Kidney (tissue), 14 donors: ENCODE results near the gene KIF19. TPM values are rescaled to one million over a fixed set of nuclear protein-coding genes. Genes with fewer than 3 reads are reported as not detected.

Experiments
- DNase-seq, 5 donors: peaks; one replicate each; pipeline ENCODE4 v3.0.0-alpha.2; 2013 to 2020
- FAIRE-seq: peaks from 2 replicates; lab custom pipeline; 2012; peaks lifted over from hg19 to GRCh38; lab: Jason Lieb, UNC
- H3K27ac ChIP-seq, 2 donors: one replicate each; pipeline ENCODE4 v1.7.0; 2013; ENCODE audit warnings: low read depth in 2 of 2, low read length in 2 of 2, inconsistent platforms in 1 of 2
- H3K27me3 ChIP-seq: one replicate; pipeline ENCODE4 v1.7.1; 2013; ENCODE audit warnings: low read length, inconsistent platforms; ENCODE audit not compliant: control insufficient read depth, insufficient read depth
- H3K36me3 ChIP-seq, 3 donors: one replicate each; pipeline versions ENCODE4 v1.7.0 to v1.7.1; 2013; ENCODE audit warnings: low read length in 3 of 3, control low read depth in 1 of 3, inconsistent platforms in 1 of 3; ENCODE audit not compliant: insufficient read depth in 3 of 3, control insufficient read depth in 2 of 3
- H3K4me1 ChIP-seq, 3 donors: one replicate each; pipeline versions ENCODE4 v1.7.0 to v1.7.1; 2013; ENCODE audit warnings: low read length in 3 of 3, inconsistent platforms in 1 of 3, low read depth in 1 of 3; ENCODE audit not compliant: control insufficient read depth in 2 of 3, insufficient read depth in 2 of 3
- H3K4me3 ChIP-seq, 3 donors: one replicate each; pipeline versions ENCODE4 v1.7.0 to v1.8.1; 2013; ENCODE audit warnings: low read length in 3 of 3, control low read depth in 1 of 3, inconsistent platforms in 1 of 3
- H3K9ac ChIP-seq, 3 donors: one replicate each; pipeline versions ENCODE4 v1.7.0 to v1.7.1; 2013; ENCODE audit warnings: low read length in 3 of 3, control low read depth in 1 of 3, inconsistent platforms in 1 of 3
- H3K9me3 ChIP-seq, 3 donors: one replicate each; pipeline versions ENCODE4 v1.7.0 to v1.7.1; 2013; ENCODE audit warnings: low read length in 3 of 3, control low read depth in 1 of 3, inconsistent platforms in 1 of 3; ENCODE audit not compliant: control insufficient read depth in 2 of 3, insufficient read depth in 1 of 3
- CTCF ChIP-seq: IDR thresholded peaks from 3 replicates; pipeline ENCODE4 v1.5.1; 2012; ENCODE audit warnings: mild to moderate bottlenecking, moderate library complexity, borderline replicate concordance; ENCODE audit not compliant: insufficient read depth; ENCODE audit errors: extremely low read depth
- intact Hi-C: fragments of 100-400 bp; cut with DNase I; formaldehyde crosslinking; loops from one replicate; pipeline ENCODE4 v1.11.1; 2022
- polyA plus RNA-seq: library from polyadenylated mRNA; stranded (reverse); fragments of 350-450 nt; fragmentation: Illumina TruSeq; extraction: RNeasy Lipid Tissue Mini Kit (QIAGEN cat#74804); gene quantifications from one replicate; pipeline ENCODE4 v1.2.3, GENCODE V29; 2014; ENCODE audit warnings: low read depth, low replicate concordance; ENCODE audit not compliant: insufficient read depth
- total RNA-seq: library from RNA; stranded (reverse); fragmentation: NEBNext Ultra II Directional; extraction: Animal tissue kit (Norgen Biotek cat#: 25700); gene quantifications from one replicate; pipeline ENCODE4 v1.2.1, GENCODE V29; 2021
- donor health status: control.
- donor health status: control.
- donor health status: control.
- donor health status: control.
- donor health status: control.
- donor health status: DM: yes; HTN: yes; CAD: no.
- donor health status: Normal renal cell carcinoma (clear cell type).

Gene KIF19
- total and polyA plus RNA-seq, 2 donors from 2014 or later: 0.85 TPM; not detected in 1

GRCh38 chr17:74337834-74338500 is 11.9 kb downstream of the KIF19 start:
- Histone ChIP-seq H3K9ac (no peak overlapping the region), H3K27me3 (no peaks in the 10 kb centered on the region), H3K4me1 (no peaks in the 10 kb centered on the region), H3K4me3 (no peak overlapping the region), H3K9me3 (peaks cover 0 to 4% (median 0%) of the 10 kb centered on the region in 3 donors), H3K27ac (no peak overlapping the region), H3K36me3 (no peaks in the 10 kb centered on the region)
- intact Hi-C loops: no loop called here
- FAIRE-seq (no peak), DNase-seq (no peak)
- TF ChIP-seq CTCF: no peak

- DNase-seq: no peak
- intact Hi-C loops: no loop called here
These were observed 13.6 kb downstream of the KIF19 start for GRCh38 chr17:74339537-74340195.

GRCh38 chr17:74340470-74341023 is 14.5 kb downstream of the KIF19 start:
- FAIRE-seq: no peak

More at GRCh38 chr17:74339537-74340195, 13.6 kb downstream of the KIF19 start:
- Histone ChIP-seq H3K4me3 (no peak overlapping the region), H3K9me3 (no peaks in the 10 kb centered on the region), H3K9ac (no peak overlapping the region), H3K27ac (no peak overlapping the region), H3K4me1 (no peaks in the 10 kb centered on the region), H3K36me3 (no peaks in the 10 kb centered on the region), H3K27me3 (no peaks in the 10 kb centered on the region)
- FAIRE-seq: no peak
- TF ChIP-seq CTCF: no peak

More at GRCh38 chr17:74340470-74341023, 14.5 kb downstream of the KIF19 start:
- DNase-seq: no peak
- TF ChIP-seq CTCF: no peak
- Histone ChIP-seq H3K27ac (no peak overlapping the region), H3K4me1 (no peaks in the 10 kb centered on the region), H3K4me3 (no peak overlapping the region), H3K9ac (no peak overlapping the region), H3K27me3 (no peaks in the 10 kb centered on the region), H3K36me3 (no peaks in the 10 kb centered on the region), H3K9me3 (no peaks in the 10 kb centered on the region)
- intact Hi-C loops: no loop called here
